ENCODE results near the gene CCDC83.

DNA sequence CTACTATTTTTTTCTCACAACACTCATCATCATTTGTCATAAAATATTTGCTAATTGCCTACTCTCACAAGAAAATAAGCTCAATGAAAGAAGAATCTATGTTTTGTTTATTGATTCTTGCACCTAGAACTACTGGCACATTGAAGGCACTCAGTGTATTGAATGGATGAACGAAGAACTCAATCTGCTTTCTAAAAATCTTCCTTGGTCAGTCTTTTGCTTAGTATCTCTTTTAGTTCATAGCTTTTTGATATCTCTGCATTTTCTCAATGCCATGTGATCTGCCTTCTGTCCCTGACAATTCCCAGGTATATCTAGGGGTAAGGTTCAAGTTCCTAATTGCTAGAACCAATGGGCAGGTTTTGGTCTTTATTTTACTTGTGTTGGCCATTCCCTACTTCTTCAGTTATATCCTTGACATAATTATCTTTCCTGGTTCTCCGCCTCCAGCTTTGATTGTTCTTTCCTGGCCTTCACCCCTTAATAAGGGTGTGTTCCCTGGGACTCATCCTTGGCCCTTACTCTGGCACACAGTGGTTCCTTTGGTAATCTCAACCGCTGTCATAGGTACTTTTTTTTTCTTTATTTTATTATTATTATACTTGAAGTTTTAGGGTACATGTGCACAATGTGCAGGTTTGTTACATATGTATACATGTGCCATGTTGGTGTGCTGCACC is 96.4 kb downstream of the CCDC83 start:
- no peak for TF ChIP-seq EZH2 (IDR thresholded peaks at IDR 0.05)
- no peak for TF ChIP-seq POLR2AphosphoS5 (IDR thresholded peaks at IDR 0.05; ENCODE audit: borderline replicate concordance, low read depth, low read length)
- TF ChIP-seq FOXP2 (optimal IDR thresholded peaks at IDR 0.05; ENCODE audit: control extremely low read depth, extremely low read length, insufficient read depth) = no peak

Measured in SK-N-MC (cell line).